ENCODE measurements around the gene NAB2.

GRCh38 chr12:57118711-57119271, 29.9 kb downstream of the NAB2 start:
- no peak for TF ChIP-seq BHLHE40 (IDR thresholded peaks at IDR 0.05; ENCODE audit: borderline replicate concordance)
- TF ChIP-seq PKNOX1 (IDR thresholded peaks at IDR 0.05) = no peak
- TF ChIP-seq ARNT (IDR thresholded peaks at IDR 0.05) = no peak
- TF ChIP-seq SP1 (IDR thresholded peaks at IDR 0.05) = no peak
- TF ChIP-seq NFRKB (IDR thresholded peaks at IDR 0.05) = no peak
- no peak for TF ChIP-seq FOXA1 (IDR thresholded peaks at IDR 0.05)
